HL-60/S4 treated with retinoic acid at 250 ng/mL for 4 days and 3 days (cell line): ENCODE data around the gene PEX14.

Experiments used
- in situ Hi-C: fragments of 300-500 bp; cut with MboI; formaldehyde crosslinking; loops from 2 replicates; pipeline ENCODE4 v1.7.0; 2022; ENCODE audit warnings: low sequenced_read_pairs

Gene PEX14

DNA sequence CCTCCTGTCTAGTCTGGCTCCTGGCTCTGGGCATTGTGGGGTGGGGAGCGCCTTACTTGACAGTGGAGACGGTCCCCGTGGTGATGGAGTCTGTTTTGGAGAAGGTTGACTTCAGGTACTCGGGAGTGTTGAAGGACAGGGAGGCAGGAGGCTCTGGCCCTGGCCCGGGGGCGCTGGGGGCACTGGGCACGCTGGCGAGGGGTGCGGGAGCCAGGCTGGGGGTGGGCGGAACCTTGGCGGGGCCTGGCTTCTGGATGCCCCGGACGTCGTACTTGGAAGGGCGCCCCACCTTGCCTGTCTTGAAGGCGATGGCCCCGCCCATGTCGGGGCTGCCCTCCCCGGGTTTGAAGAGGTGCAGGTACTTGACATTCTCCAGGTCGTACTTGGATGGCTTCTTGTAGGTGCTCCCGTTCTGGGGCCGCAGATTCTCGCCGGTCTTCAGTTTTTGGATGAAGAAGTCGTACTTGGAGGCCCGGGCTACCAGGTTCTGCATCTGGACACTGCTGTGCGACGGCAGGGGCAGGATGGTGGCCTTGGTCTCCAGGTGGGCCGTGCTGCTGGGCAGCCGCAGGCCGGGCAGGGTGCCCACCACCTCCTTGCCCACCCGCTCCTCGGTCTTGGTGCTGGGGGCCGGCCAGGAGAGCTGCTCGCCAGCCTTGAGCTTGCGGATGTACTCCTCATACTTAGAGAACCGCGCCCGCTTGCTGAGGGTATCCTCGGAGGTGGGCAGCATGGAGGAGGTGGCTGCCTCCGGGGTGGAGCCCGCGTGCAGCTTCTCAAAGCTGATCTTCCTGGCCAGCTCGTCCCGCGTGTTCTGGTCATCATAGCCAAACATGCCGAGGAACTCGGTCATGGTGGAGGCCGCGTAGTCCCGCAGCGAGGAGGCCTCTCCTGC lies 185.1 kb downstream of the PEX14 start:
- in situ Hi-C loops = no loop called here

DNA sequence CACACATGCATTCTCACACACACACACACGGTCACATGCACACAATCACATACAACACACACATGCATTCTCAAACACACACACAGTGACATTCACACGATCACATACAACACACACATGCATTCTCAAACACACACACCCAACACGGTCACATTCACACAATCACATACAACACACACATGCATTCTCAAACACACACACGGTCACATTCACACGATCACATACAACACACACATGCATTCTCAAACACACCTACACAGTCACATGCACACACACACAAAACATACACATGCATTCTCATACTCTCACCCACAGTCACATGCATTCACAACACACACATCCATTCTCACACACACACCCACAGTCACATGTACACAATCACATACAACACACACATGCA lies 186.7 kb downstream of the PEX14 start:
- in situ Hi-C loops = no loop called here

DNA sequence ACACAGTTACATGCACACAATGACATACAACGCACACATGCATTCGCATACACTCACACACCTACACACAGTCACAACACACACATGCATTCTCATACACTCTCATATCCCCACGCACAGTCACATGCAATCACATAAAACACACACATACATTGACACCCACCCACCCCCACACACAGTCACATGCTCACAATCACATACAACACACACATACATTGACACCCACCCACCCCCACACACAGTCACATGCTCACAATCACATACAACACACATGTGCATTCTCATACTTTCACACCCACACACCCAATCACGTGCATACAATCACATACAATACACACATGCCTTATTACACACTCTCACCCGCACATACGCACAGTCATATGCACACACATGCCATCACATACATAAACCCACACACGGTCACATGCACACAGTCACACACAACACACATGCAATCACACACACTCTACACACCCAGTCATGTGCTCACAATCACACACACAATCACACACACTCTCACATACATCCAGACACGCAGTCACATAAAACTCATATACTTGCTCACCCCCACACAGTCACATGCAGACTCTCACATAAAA lies 187.4 kb downstream of the PEX14 start:
- in situ Hi-C loops = no loop called here

DNA sequence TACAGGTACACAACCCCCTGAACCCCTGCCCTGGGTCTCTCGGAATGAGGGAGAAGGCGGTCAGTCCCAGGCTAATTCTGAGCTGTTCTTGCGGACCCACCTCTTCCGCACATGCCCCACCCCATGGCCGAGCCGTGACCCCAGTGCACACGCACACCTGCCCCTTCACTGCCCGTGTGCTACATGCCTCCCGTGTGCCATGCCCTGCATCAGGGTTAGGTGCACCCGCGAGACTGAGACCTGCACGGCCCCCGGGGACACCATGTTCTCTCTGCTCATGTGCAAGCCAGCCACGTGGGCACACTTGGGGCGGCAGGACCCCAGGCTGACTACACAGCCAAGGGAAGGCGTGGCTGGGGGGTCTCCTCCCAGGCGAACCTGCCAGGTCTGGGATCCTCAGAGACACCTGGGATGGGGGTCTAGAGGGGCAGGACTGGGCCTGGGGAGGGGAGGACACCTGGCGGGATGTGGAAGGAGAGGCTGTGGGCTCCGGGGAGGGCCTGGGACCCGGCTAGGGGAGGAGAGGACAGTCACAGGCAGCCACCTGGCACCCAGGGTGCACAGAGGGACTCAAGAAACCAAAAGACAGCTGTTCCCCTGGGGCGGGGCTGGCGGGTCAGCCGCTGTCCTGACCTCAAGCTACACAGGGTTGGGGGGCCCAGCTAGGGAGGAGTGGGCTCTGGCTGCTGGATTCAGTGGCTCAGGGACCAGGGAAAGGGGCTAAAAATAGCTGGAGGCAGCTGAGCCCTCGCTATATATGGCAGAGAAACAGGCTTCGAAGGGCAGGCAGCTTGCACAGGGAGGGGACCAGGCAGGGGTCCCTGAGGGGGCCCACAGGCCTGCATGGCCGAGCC lies 188.3 kb downstream of the PEX14 start:
- in situ Hi-C loops = no loop called here

DNA sequence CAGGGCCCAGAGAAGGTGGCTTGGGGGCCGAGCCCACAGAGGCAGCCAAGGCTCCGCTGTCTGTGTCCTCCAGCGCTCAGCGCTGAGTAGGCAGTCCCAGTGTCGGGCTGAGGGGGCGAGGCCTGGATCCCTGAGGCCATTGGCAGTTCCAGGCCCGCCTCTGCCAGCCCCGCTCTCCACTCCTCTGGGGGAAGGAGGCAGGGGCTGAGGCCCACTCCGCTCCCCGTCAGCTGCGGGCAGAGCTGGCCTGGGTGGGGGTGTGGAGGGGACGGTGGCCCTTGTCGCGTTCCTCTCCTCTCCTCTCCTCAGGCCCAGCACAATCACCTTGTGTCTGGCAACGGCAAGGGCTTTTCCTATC lies 188.9 kb downstream of the PEX14 start:
- in situ Hi-C loops = no loop called here

DNA sequence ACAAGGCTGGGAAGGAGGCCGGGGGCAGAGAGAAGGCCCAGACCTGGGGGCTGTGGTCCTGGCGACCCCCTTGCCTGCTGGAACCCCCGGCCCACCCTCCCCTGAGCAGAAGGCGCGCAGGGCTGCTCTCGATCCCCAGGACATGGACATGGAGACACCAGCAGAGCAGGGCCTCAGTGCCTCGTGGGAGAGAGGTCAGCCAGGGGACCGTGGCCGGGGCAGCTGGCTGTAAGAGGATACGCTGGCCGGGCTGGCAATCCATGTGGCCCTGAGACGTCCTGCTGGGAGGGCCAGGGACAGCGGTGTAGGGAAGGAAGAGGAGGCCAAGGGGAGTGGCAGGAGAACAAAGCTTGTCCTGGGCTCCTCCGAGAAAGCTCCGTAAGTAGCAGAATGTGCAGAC lies 189.5 kb downstream of the PEX14 start:
- in situ Hi-C loops = no loop called here

DNA sequence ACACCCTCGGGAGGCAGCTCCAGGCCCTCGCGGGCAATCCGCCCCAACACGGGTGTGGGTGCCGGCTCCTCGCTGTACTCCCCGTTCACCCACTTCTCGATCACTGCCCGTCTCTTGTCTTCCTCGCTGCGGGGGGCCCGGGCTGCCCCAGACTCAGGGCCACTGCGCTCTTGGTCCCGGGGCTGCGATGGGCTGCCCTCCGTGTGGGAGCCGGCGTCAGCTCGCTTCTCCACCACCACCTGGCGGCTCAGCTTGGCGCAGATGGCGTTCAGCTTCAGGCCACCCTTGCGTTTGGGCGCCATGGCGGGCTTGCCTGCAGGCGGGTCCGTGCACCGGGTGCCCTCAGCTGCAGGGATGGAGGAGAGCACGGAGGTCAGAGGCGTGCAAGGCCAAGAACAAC lies 190.5 kb downstream of the PEX14 start:
- in situ Hi-C loops = no loop called here

DNA sequence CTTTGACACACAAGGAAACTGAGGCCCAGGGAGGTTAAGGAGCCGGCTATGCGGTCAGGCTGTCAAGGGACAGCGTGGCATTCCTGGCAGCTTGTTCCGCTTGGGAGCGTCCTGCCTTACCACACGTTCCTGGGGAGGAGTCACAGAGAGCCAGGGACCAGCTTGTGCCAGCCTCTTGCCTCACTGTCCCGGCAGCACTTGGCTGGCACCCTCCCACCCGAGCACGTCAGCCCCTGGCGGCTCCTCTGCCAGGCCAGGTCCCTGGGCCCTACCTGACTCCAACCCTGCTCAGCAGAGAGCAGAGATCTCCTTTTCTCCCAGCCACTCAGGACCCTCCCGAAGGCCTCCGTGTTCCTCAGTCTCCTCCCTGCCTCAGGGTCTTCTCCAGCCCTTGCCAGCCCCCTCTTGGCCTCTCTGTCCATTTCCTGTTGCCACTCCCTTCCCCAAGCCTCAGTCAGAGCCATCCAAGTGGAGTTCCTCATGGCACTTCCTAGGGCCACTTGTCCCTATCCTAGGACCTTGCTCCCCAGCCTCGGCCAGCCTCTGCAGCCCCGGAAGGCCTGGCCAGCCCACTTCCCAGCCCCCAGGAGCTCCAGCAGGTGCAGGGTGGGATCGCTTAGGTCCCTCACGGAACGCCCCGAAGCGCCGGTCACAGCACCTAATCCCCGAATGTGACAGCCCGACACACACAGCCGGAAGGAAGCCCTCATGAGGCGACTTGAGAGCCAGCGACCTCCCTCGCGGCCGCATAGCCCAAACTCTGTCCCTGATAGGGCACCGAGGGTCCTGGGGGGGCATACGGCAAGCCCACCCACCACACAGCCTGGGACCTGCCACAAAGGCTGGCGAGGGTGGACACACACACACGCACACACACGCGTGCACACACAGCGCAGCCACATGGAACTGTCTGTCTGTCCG lies 191.4 kb downstream of the PEX14 start:
- in situ Hi-C loops = no loop called here

DNA sequence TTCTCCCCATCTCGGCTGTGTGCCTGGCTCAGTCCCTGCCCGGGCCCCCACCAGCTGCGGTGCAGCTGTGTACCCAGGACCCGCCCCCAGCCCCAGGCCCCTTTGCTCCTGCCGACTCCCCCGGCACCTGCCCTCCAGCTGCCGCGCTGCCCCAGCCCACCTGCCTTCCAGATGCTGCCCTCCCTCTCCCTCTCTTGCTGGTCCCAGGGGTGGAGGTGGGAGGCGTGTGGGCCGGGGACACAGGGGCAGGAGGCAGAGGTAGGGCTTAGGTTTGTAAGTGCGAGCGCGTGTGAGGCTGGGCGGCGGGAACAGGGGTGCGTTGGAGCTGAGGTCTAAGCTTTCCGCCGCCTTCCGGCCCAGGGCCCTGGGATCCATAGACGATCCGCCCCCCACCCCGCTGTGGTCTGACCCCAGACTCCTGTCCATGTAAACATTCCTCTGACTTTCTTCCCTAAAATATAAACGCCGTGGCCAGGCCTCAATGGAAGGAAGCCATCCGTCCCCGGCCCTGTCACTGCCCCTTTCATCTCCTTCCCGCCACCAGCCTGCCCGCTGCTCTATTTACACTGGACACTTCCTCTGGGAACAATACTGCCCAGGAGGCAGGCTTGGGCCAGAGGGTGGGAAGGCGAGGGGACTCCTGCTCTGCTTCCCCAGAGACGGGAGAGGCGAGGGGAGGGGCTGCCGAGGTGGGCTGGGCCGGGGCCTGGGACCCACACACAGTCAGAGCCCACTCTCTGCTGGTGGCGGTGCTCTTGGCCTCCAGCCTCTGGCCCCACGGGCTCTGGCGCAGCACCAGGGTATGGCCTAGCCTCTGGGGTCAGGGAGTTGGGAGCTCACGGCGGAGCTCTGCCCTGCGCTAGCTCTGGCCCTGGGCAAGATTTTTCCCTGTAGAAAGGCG lies 193.4 kb downstream of the PEX14 start:
- in situ Hi-C loops = no loop called here

DNA sequence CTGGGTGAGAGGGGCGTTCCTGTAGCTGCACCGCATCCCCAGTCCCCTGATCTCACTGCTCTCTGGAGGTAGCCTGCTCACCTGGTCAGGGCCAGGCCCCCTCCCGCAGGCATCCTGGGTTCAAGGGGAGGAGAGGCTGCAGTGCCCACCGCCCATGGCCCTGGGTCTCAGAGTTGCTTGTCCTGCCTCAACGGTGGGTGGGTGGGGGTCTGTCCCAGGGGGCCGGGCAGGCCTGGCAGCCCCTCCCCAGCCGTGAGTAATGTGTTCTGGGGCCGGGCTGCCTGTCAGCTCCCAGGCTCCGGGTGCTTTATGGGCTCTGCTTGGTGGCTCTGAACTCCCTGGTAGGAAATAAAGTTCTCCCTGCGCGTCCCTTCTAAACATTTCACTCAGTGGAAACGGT lies 194.8 kb downstream of the PEX14 start:
- in situ Hi-C loops = no loop called here

DNA sequence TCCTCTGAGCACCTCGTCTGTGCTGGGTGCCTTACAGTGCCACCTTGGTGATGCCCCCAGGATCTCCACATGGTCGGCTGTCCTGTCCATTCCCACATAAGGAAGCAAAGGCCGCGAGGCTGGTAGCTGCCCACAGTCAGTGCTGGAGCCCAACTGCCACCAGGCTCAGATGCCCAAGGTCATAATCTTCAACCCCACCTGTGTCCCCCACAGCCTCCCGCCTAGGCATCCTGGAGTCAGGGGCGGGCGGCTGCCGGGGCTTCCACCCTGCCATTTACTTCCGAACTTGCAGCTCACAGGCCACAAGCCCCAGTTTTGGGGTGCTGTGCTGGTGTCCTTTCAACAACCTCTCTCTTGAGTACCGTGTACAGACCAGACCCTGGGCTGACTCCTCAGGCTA lies 195.4 kb downstream of the PEX14 start:
- in situ Hi-C loops = no loop called here

DNA sequence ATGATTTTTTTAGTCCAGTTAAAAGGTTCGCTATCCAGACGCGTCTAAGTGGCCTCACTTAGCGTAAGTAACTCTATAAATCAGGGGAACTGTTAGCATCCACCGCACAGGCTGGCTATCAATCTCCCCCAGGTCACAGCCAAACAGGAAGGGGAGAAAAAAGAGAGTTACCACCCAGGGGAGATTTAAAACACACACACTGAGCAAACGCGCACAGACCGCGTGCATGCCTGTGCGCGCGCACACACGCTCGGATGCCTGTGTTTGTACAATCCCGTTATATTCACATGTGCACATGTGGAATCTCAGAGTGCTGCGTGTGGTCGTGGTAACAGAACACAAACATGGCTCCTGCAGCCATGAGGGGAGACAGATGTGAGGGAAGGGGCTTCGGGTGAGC lies 196.3 kb downstream of the PEX14 start:
- in situ Hi-C loops = no loop called here

DNA sequence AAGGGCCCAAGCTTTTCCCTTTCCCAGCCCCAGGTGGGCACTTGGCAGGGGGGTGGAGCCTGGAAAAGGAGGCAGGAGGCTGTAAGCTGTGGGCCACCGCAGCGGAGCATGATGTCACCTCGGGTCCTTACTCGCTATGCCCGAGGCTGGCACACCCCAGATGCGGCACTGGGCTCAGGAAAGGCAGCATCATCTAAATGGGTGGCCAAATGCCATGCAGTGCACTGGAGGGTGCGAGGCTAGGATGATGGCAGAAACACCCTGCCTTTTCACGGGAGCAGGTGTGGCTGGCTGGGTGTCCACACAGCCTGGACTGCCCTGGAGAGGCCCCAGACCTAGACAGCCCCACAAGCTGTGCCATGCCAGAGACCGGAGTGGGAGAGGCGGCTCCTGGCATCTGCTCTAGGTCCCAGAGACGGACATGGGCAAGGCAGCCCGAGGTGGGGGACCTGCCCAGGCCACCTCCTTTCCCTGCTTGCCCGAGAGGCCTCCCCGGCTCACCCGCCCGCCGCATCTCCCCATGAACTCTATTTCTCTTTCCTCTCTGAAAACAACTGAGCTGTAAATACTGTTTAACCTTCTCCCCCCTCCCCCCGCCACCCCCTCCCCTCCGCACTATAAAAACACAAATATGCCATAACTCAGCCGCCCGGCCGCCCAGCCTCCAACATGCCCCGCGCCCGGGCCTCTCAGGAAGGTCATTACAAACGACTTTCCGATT lies 197.0 kb downstream of the PEX14 start:
- in situ Hi-C loops = no loop called here

DNA sequence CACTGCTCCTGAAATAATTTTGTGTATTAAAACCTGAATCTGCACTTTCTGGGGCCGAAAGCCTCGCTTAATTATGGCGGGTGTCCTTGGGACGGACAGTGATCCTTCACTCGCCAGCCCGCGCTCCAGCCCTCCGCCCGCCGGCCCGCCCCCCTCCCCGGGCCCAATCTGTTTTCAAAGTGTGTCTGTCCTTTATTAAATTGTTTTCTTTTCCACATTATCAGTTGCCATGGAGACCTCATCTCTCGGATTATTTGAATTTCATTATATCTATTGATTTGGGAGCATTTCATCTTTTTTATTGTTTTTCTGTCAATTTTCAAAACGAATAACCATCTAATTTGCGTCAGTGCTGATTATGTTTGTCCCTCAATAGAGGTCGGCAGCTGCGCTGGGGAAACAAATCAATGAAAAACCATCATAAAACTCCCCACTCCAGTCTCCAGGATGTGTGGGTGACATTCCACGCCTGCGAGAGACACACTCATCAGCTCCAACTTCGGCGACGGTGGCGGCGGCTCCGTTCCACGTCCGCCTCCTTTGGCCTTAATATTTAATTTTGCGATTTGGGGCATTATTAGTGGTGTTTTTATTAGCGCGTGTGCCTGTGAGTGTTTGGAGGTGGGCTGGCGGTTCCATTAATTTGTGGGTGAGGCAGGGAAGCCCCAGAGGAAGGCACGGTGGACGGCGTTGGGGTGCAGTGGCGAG lies 197.7 kb downstream of the PEX14 start:
- in situ Hi-C loops = no loop called here

DNA sequence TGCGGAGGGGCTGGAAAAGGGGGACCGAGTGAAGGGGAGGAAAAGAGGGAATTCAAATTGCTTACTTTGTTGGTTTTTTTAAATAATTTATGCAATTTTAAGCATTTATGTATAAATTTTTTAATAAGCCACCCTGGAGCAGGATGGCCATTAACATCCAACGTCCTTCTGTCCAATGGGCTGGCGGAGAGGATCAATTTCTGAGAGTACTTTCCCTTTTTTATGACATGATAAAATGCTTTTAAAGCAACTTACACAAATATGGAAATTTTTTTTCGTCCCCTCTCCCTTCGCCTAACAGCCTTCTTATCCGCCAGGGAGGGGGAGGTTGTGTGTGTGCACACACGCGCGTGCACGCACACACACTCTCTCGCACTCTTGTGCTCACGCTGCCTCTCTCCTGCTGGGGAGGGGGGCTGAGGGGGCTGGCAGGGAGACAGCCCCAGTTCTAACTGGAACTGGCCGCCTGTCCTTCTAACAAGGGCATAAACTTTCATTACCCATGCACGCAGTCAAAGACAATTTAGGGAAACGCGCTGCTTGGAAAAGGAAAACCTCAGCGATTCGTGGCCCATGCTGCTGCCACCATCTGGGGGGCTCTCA lies 198.5 kb downstream of the PEX14 start:
- in situ Hi-C loops = no loop called here

DNA sequence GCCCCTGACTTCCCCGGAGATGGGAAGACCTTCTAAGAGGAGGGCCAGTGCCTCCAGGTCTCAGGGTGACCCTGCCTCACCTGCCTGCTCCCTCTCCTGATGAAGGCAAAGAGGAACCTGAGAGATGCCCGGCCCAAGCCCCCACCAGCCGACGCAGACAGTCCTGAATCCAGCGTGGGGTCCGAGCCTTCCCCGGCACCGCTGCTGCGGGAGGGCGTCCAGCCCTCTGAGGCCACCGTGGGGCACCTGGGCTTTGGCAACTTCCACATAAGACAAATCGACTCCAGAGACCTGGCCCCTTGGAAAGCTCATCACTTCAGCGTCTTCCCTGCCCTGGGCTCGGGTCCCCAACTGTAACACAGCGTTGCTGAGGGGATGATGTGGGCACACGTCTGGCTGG lies 199.5 kb downstream of the PEX14 start:
- in situ Hi-C loops = no loop called here

DNA sequence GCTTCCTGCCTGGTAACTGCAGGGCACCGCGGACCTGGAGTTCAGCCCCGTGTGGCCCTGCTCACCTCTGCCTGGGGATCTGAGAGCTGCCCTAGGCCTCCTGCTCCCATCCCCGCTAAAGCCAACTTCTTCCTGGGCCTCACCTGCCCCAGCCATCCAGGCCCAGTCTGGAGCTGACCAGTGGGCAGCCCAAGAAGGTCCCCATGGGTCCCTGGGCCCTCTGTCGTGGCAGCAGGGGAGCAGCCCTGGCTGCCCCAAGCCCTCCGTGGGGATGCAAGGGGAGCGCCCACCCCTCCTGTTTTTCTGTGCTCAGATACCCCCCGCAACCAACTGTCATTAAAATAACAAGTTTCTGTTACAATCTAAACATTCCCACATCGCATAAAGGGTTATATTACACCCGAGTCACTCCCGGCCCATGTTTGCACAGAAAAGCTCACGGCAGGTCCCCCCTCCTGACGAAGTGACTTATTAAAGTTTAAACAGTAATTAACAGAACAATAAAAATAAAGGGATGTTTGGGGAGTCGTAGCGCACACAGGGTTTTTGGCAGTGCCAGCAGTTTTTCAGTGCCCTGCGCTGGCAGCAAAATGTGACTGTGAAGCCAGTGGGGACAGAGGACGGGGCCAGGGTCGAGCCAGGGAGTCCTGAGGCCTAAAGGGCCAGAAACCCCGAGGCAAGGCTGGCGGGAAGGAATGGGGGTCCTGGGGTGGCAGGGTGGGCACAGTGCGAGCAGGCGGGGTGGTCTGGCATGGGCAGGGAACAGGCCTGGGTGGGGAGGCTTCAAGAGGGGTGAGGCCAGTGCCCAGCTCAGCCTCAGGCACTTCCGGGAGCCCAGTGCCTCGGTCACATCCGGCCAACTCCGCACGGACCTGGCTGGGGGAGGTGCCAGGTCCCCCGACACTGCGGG lies 200.2 kb downstream of the PEX14 start:
- in situ Hi-C loops = no loop called here
